ENCODE data around the gene YBX1.
"Not testable (repeated sequence)": the region's sequence is repeated elsewhere in the genome, so short reads cannot be mapped to it uniquely, and the experiment has no call there.

The YBX1 gene

GRCh38 chr1:42747125-42747524, 64.9 kb downstream of the YBX1 start:
- peak in 1 of 2 experiments; percentile 18 for DNase-seq (ENCODE audit: low read depth in 1 of 2, low spot score in 1 of 2)
- H3K4me3 ChIP-seq (replicated peaks; ENCODE audit: insufficient read depth, low read length): no peak overlapping the region
- no peak overlapping the region for H3K27ac ChIP-seq (replicated peaks)
- no peaks in the 10 kb centered on the region for H3K27me3 ChIP-seq (ENCODE audit: insufficient read depth, poor library complexity, severe bottlenecking)
- no peak for TF ChIP-seq SPI1 (IDR thresholded peaks at IDR 0.05; ENCODE audit: borderline replicate concordance, low read depth)
- no peak for TF ChIP-seq GABPA (IDR thresholded peaks at IDR 0.05; ENCODE audit: low read depth)
- TF ChIP-seq CTCF (IDR thresholded peaks at IDR 0.05; ENCODE audit: insufficient read depth, low read length): peak; percentile 41
- no peak for TF ChIP-seq POLR2AphosphoS5 (IDR thresholded peaks at IDR 0.05; ENCODE audit: low read depth)
- TF ChIP-seq REST (IDR thresholded peaks at IDR 0.05; ENCODE audit: insufficient replicate concordance, low read depth): no peak

GRCh38 chr1:42748021-42748420, 65.8 kb downstream of the YBX1 start:
- no peak for TF ChIP-seq SPI1 (IDR thresholded peaks at IDR 0.05; ENCODE audit: borderline replicate concordance, low read depth)
- TF ChIP-seq POLR2AphosphoS5 (IDR thresholded peaks at IDR 0.05; ENCODE audit: low read depth): no peak
- DNase-seq (ENCODE audit: low read depth in 1 of 2, low spot score in 1 of 2): no peak
- no peak overlapping the region for H3K27ac ChIP-seq (replicated peaks)
- H3K4me3 ChIP-seq (replicated peaks; ENCODE audit: insufficient read depth, low read length): no peak overlapping the region
- H3K27me3 ChIP-seq (ENCODE audit: insufficient read depth, poor library complexity, severe bottlenecking): no peaks in the 10 kb centered on the region

GRCh38 chr1:42748461-42749410, 66.5 kb downstream of the YBX1 start:
- Histone ChIP-seq H3K27ac (replicated peaks) (no peak overlapping the region), H3K4me3 (replicated peaks; ENCODE audit: insufficient read depth, low read length) (no peak overlapping the region), H3K27me3 (ENCODE audit: insufficient read depth, poor library complexity, severe bottlenecking) (no peaks in the 10 kb centered on the region)
- DNase-seq (ENCODE audit: low read depth in 1 of 2, low spot score in 1 of 2): peak in 1 of 2 experiments; percentile 12
- TF ChIP-seq GABPA (IDR thresholded peaks at IDR 0.05; ENCODE audit: low read depth) (no peak), CTCF (IDR thresholded peaks at IDR 0.05; ENCODE audit: insufficient read depth, low read length) (no peak), POLR2AphosphoS5 (IDR thresholded peaks at IDR 0.05; ENCODE audit: low read depth) (0 out of 2 replicates have a peak, but pooled peaks have one; percentile 28), REST (IDR thresholded peaks at IDR 0.05; ENCODE audit: insufficient replicate concordance, low read depth) (no peak)

GRCh38 chr1:42750041-42750440, 67.8 kb downstream of the YBX1 start:
- no peak overlapping the region for H3K4me3 ChIP-seq (replicated peaks; ENCODE audit: insufficient read depth, low read length)
- DNase-seq (ENCODE audit: low read depth in 1 of 2, low spot score in 1 of 2): no peak
- TF ChIP-seq GABPA (IDR thresholded peaks at IDR 0.05; ENCODE audit: low read depth) (no peak), CTCF (IDR thresholded peaks at IDR 0.05; ENCODE audit: insufficient read depth, low read length) (no peak), SPI1 (IDR thresholded peaks at IDR 0.05; ENCODE audit: borderline replicate concordance, low read depth) (no peak), REST (IDR thresholded peaks at IDR 0.05; ENCODE audit: insufficient replicate concordance, low read depth) (no peak), POLR2AphosphoS5 (IDR thresholded peaks at IDR 0.05; ENCODE audit: low read depth) (no peak)
- H3K27me3 ChIP-seq (ENCODE audit: insufficient read depth, poor library complexity, severe bottlenecking): no peaks in the 10 kb centered on the region
- no peak overlapping the region for H3K27ac ChIP-seq (replicated peaks)

GRCh38 chr1:42751511-42752070, 69.4 kb downstream of the YBX1 start:
- not testable (repeated sequence) for DNase-seq (ENCODE audit: low read depth in 1 of 2, low spot score in 1 of 2); H3K27ac ChIP-seq (replicated peaks)

More at GRCh38 chr1:42751511-42752070, 69.4 kb downstream of the YBX1 start:
- H3K4me3 ChIP-seq (replicated peaks; ENCODE audit: insufficient read depth, low read length); H3K27me3 ChIP-seq (ENCODE audit: insufficient read depth, poor library complexity, severe bottlenecking): not testable (repeated sequence)

All from HL-60 (cell line).